Activated T-helper 17 cell treated with anti-CD3 and anti-CD28 coated beads, Interleukin-2, amount 50 U/mL, for 72 hours (primary cell): ENCODE results near the gene RAB22A. TPM values are rescaled to one million over a fixed set of nuclear protein-coding genes. Genes with fewer than 3 reads are reported as not detected.
"Not testable (repeated sequence)": the region's sequence is repeated elsewhere in the genome, so short reads cannot be mapped to it uniquely, and the experiment has no call there.

Experiments used
- ATAC-seq: fragments of 150-1000 bp; cut with Tn5 transposase; replicated peaks from 2 replicates; pipeline ENCODE4 v1.10.0; 2021; ENCODE audit warnings: mild to moderate bottlenecking, moderate library complexity
- H3K27ac Mint-ChIP-seq: one replicate; pipeline ENCODE4 v1.8.0; 2022; ENCODE audit warnings: mixed read lengths
- H3K27me3 Mint-ChIP-seq: one replicate; pipeline ENCODE4 v1.8.0; 2022; ENCODE audit warnings: mixed read lengths
- H3K36me3 Mint-ChIP-seq: one replicate; pipeline ENCODE4 v1.8.0; 2022; ENCODE audit warnings: low read depth, mild to moderate bottlenecking, mixed read lengths
- H3K4me1 Mint-ChIP-seq: one replicate; pipeline ENCODE4 v1.8.0; 2022; ENCODE audit warnings: mixed read lengths
- H3K4me3 Mint-ChIP-seq: one replicate; pipeline ENCODE4 v1.8.0; 2022; ENCODE audit warnings: mild to moderate bottlenecking, mixed read lengths
- H3K9me3 Mint-ChIP-seq: one replicate; pipeline ENCODE4 v1.8.0; 2022; ENCODE audit warnings: mixed read lengths
- total RNA-seq, 2 donors: library from RNA; stranded (reverse); gene quantifications; one replicate each; pipeline ENCODE4 v1.2.3, GENCODE V29; 2022

Gene RAB22A
- total RNA-seq, 2 donors from 2014 or later = 11.6 to 12.8 TPM

DNA sequence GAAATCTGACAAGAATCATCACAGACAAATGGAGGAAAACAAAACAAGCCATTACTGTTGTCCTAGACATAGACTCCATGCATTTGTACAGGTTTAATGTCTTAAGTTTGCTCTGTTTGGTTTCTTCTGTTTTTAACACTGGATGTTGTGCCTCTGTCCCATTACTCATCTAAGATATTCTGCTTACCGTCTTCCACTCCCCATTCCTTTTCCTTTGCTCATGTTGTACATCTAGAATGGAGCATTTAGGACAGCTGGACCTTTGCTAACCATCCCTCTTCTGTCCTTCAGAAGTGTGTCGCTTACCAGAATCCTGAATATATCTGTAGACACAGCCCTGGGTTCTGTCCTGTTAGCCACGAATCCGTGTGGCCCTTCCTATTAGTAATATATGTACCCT, 35.2 kb downstream of the RAB22A start:
- peaks cover 75% of the 10 kb centered on the region for H3K36me3 Mint-ChIP-seq
- no peak for ATAC-seq
- H3K27ac Mint-ChIP-seq = no peak overlapping the region
- no peaks in the 10 kb centered on the region for H3K27me3 Mint-ChIP-seq
- peaks cover 24% of the 10 kb centered on the region for H3K4me1 Mint-ChIP-seq
- no peak overlapping the region for H3K4me3 Mint-ChIP-seq
- peaks cover 8% of the 10 kb centered on the region for H3K9me3 Mint-ChIP-seq

DNA sequence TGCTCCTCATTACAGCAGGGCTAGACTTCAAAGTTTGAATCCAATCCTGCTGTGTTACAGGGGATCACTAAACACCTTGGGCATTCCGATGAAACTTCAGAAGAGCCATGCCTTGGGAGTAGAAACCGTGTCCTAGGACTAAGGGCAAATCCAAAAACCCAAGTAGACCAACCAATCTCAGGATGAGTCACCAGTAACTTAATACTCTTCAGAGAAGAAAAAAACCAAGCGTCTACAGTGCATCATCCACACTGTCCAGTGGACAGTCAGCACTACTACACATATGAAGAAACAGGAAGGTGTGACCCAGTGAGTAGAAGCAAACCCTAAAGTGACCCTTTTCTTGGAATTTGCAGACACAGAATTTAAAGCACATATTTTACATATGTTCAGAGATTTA, 40.1 kb downstream of the RAB22A start:
- ATAC-seq = peak; percentile 50
- Mint-ChIP-seq H3K36me3 (peaks cover 89% of the 10 kb centered on the region), H3K4me1 (peaks cover 11% of the 10 kb centered on the region), H3K4me3 (no peak overlapping the region), H3K9me3 (no peaks in the 10 kb centered on the region), H3K27ac (peak overlapping the region; percentile 51), H3K27me3 (no peaks in the 10 kb centered on the region)

DNA sequence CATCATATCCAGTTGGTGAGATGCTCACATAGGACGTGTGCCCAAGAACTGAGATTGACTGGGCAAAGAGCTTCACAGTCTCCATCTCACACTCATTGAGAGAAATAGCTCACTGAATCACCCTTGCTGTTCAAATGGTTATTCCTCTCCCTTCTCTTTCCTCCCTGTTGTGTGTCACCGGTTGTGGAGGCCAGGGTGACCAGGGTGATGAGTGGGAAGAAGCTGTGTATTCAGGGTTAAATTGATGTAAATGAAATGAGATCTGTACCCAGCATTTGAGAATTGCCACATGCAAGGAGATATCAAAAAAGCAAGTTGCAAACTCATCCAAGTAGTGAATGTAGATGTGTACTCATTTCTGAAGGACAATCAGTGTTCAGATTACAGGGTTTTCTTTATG, 43.0 kb downstream of the RAB22A start:
- Mint-ChIP-seq H3K9me3 (no peaks in the 10 kb centered on the region), H3K4me1 (no peaks in the 10 kb centered on the region), H3K4me3 (no peak overlapping the region), H3K27ac (peak overlapping the region; percentile 26), H3K36me3 (peaks cover 88% of the 10 kb centered on the region), H3K27me3 (no peaks in the 10 kb centered on the region)
- peak; percentile 91 for ATAC-seq

DNA sequence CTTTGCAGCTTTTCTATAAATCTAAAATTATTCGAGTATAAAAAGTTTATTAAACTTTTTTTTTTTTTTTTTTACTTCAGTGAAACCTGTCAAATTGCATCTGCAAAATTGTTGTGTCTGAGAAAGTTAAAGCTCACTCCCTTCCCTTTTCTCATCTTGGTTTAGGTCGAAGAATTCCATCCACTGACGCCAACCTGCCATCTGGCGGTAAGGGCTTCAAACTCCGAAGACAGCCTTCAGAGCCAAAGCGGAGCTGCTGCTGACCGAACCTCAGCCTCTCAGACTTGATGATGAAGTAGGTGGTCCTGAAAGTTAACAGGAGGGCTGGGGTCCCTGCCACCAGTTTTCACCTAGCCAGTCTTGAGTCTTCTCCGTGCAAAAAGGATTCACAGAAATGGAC, 49.9 kb downstream of the RAB22A start:
- ATAC-seq = no peak
- Mint-ChIP-seq H3K4me1 (no peaks in the 10 kb centered on the region), H3K4me3 (no peak overlapping the region), H3K27ac (peak overlapping the region; percentile 4), H3K27me3 (no peaks in the 10 kb centered on the region), H3K9me3 (no peaks in the 10 kb centered on the region), H3K36me3 (peaks cover 97% of the 10 kb centered on the region)

DNA sequence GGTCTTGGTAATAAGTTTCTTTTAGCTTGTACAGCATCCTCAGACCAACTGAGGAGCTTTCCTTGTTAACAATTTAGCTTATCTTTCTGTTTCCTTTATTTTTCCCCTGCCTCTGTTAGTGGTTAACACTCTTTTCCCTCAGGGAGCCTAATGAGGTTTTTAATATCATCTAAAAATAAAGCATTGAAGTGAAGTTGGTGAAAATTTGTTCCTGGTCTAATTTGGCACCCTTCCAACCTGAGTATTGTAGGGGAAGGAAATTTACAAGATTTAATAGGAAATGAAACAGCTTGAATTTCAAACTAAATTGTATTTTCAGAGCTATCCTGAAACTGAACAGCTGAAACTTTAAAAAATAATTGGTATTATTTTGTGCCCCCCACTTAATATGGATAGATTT, 51.4 kb downstream of the RAB22A start:
- no peak overlapping the region for H3K27ac Mint-ChIP-seq
- no peak for ATAC-seq
- no peaks in the 10 kb centered on the region for H3K9me3 Mint-ChIP-seq
- H3K4me3 Mint-ChIP-seq = no peak overlapping the region
- H3K36me3 Mint-ChIP-seq = peaks cover 91% of the 10 kb centered on the region
- H3K4me1 Mint-ChIP-seq = no peaks in the 10 kb centered on the region
- H3K27me3 Mint-ChIP-seq = no peaks in the 10 kb centered on the region

DNA sequence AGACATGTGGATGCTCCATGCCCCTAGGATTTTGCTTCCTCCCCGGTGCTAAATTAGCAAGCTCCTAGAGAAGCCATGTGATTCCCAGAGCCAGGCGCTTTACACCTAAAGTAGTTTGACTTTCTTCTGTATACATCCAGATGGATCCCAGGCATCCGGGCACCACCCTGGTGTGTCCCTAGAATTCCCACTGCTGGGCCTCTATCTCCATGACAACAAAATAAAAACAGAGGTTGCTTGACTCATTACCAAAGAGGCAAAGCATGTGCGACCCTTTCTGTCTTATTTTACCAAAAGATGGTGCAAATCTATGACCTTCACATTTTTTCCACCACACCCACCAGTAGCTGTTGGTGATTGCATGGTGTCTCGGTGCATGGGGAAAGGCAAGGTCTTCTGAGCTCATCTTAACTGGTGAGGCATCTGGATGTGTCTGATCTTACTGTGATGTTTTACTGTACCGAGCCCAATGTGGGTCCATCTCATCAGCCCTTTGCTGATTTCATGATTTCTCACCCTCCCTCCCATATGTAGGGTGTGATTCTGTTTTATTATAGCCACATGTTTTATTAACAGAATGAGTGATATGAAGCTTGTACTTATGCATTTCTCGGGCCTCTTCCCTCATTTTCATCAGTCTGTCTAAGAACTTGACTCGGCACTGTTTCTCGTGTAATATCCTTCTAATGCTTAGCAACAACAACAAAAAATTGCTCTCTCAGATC, 52.1 kb downstream of the RAB22A start:
- no peaks in the 10 kb centered on the region for H3K9me3 Mint-ChIP-seq
- H3K4me3 Mint-ChIP-seq = no peak overlapping the region
- no peaks in the 10 kb centered on the region for H3K4me1 Mint-ChIP-seq
- peaks cover 92% of the 10 kb centered on the region for H3K36me3 Mint-ChIP-seq
- H3K27ac Mint-ChIP-seq = no peak overlapping the region
- no peak for ATAC-seq
- H3K27me3 Mint-ChIP-seq = no peaks in the 10 kb centered on the region

DNA sequence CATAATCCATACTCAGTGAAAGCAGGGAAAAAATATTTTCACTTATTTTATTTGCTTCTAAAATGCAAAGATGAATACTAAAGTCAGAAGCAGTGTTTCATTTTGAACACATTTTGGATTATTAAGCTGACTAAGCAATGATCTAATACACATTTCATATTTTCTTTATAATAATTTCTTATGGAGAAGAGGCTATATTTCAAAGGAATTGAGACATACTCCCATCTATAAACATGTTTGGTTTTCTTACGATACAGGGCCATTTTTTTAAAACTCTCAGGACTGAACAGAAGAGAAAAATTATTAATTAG, 52.6 kb downstream of the RAB22A start:
- Mint-ChIP-seq H3K4me3 (no peak overlapping the region), H3K27me3 (no peaks in the 10 kb centered on the region), H3K27ac (no peak overlapping the region), H3K9me3 (no peaks in the 10 kb centered on the region), H3K36me3 (peaks cover 86% of the 10 kb centered on the region), H3K4me1 (no peaks in the 10 kb centered on the region)
- no peak for ATAC-seq

DNA sequence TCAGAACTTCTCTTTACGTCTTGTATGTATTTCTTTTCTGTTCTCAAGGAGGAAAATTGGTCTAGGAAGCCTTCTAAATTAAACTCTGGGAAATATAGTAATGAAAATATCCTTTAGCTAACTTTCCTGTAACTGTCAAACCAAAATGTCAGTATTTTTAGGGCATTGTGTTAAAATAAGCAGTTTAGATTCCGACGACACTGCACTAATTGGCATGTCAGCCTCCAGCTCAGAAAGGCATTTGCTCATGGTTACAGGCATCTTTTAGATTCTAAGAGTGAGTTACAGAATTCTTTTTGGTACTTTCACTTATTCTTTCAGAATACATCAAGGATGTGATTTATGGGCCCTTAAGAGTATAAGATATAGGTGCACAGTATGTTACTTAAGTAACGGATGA, 53.5 kb downstream of the RAB22A start:
- peaks cover 78% of the 10 kb centered on the region for H3K36me3 Mint-ChIP-seq
- H3K4me3 Mint-ChIP-seq = no peak overlapping the region
- no peaks in the 10 kb centered on the region for H3K4me1 Mint-ChIP-seq
- no peaks in the 10 kb centered on the region for H3K9me3 Mint-ChIP-seq
- H3K27ac Mint-ChIP-seq = no peak overlapping the region
- no peaks in the 10 kb centered on the region for H3K27me3 Mint-ChIP-seq
- no peak for ATAC-seq

DNA sequence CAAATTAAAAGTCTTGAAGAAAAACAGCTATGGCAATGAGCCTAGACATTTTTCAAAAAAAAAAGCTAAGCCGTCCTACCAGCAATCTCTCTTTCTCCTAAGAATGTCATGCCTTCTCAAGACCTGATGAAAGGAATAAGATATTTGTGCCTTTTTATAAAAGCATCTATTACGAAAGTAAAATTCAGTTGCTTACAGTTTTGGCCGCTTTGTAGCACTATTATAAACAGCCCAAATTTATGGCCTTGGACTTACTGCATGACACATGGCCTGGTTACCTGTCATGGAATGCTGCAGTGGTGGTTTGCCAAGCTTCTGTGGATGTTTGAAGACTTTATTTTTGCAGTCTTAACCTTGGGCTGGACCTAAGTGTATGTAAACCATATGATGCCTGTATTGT, 57.4 kb downstream of the RAB22A start:
- H3K9me3 Mint-ChIP-seq = no peaks in the 10 kb centered on the region
- no peak for ATAC-seq
- H3K27me3 Mint-ChIP-seq = no peaks in the 10 kb centered on the region
- H3K4me1 Mint-ChIP-seq = no peaks in the 10 kb centered on the region
- peaks cover 41% of the 10 kb centered on the region for H3K36me3 Mint-ChIP-seq
- H3K4me3 Mint-ChIP-seq = no peak overlapping the region
- no peak overlapping the region for H3K27ac Mint-ChIP-seq

DNA sequence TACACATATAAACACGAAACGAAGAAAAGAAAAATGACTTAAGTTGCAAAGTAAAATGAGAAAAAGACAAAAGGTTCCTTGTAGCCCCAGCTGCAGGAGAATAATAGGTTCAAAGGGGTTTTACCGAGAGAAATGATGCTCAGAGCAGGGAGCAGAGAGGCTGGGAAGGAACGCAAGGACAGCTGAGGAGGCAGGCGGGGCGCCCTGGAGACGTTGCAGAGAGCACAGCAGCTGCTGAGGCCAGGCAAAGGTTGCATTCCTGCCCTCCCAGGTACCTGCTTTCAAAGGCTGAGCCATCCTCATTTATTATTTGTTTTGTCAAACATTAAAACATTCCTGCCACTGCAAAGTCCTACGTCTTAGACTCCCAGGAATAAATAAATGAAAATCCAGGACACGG, 63.3 kb downstream of the RAB22A start:
- Mint-ChIP-seq H3K27ac (no peak overlapping the region), H3K27me3 (peaks cover 11% of the 10 kb centered on the region), H3K36me3 (no peaks in the 10 kb centered on the region), H3K4me1 (no peaks in the 10 kb centered on the region), H3K9me3 (no peaks in the 10 kb centered on the region), H3K4me3 (no peak overlapping the region)
- no peak for ATAC-seq

DNA sequence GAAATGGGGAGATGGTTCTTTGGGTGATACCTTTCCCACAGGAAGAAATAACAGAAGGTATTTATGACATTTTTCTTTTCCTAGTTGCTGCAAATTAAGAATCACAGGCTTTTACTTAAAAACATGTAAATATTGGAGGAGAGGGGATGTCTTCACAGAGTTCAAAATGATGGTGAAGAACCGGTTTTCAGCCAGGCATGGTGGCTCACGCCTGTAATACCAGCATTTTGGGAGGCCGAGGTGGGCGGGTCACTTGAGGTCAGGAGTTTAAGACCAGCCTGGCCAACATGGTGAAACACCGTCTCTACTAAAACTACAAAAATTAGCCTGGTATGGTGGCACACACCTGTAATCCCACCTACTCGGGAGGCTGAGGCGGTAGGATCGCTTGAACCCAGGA, 63.8 kb downstream of the RAB22A start:
- H3K4me3 Mint-ChIP-seq, H3K36me3 Mint-ChIP-seq, H3K9me3 Mint-ChIP-seq, ATAC-seq, H3K4me1 Mint-ChIP-seq, H3K27ac Mint-ChIP-seq: not testable (repeated sequence)
- H3K27me3 Mint-ChIP-seq = peaks cover 16% of the 10 kb centered on the region

DNA sequence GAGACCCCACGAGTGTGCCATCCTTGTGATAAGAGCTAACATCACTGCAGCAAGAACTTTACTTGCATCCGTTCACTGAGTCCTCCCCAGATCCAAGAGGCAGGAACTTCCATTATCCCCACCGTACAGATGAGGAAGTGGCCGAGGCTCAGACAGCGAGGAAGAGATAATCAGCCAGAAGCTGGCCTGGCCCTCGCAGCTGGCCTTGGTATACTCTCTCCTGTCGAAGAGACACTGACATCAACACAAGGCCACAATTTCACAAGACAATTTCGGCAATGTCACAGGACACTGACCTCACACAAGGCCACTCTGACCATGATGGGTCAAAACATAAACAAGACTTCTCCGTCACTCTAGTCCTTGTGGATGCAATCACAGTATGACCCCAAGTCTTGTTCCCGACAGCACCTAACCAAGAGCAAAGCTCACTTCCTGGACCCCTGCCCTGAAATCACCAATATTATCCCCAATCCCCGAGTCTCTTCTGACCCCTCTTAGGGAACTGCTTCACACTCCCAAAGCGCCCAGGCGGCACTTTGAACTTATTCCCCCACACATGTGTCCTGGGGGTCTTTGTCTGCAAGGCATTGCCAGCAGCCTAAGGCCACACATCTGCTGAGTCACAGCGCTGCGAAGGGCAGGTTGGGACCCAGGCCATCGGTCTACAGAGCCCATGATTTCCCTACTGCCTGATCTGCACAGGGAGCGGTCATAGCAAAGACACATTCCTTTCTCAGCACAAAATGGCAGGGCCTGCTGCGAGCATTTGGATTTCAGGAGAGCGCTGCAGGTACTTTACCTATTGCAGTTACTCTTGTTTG, 64.7 kb downstream of the RAB22A start:
- no peaks in the 10 kb centered on the region for H3K9me3 Mint-ChIP-seq
- H3K4me3 Mint-ChIP-seq = no peak overlapping the region
- H3K27ac Mint-ChIP-seq = peak overlapping the region; percentile 49
- H3K36me3 Mint-ChIP-seq = no peaks in the 10 kb centered on the region
- peaks cover 21% of the 10 kb centered on the region for H3K27me3 Mint-ChIP-seq
- H3K4me1 Mint-ChIP-seq = no peaks in the 10 kb centered on the region
- no peak for ATAC-seq

DNA sequence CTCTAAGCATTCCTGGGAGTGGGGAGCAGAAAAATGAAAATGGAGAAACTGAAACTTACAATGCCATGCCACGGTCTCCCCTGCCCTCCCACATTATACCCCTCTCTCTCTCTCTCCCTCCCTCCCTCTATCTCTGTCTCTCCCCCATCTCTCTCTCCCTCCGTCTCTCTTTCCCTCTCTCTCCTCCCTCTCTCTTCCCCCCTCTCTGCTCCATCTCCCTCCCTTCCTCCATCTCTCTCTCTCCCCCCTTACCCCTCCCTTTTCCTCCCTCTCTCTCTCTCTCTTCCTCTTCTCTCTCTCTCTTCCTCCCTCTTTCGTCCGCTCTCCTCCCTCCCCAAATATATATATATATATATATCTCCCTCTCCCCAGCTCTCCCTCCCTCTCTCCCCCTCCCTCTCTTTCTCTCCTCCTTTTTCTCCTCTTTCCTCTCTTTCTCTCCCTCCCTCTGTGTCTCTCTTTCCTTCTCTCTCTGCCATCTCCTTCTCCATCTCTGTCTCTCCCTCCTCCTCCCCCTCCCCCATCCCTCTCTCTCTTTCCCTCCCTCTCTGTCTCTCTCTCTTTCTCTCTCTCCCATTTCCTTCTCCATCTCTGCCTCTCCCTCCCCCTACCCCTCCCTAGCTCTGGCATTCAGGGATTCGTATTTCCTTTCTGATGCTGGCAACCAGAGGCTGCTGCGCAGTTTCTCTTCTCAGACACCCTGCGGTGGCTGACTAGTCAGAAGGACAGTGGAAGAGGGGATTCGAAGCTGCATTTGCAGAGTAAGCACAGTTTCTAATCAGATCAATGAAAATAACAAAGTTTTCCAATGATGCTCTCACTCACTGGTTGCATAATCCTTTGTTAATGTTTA, 65.6 kb downstream of the RAB22A start:
- no peaks in the 10 kb centered on the region for H3K36me3 Mint-ChIP-seq

DNA sequence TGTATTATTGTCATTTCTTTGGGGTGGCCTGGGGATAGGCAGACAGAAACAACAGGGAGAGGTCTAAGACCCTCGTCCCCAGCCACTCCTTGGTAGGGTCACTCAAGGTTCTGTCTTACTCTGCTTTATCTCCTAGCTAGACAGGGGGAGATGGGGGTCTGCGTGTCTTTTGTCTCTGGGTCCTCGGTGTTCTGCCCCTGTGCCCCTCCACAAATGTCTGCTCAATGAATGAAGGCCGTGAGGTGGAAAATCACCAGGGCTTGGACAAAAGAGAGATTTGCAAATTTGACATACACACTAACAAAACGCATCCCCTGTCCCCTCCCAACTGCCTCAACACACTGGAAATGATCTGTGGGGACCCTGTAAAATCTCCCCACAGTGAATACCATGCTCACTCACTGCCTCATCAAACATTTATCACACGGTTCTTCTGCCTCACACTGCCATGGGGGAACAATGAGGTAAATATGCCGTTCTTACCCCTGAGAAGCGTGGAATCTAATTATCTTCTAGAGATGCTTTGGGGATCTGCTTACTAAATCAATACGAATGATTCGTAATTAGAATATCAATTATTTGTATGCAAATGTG, 66.3 kb downstream of the RAB22A start:
- Mint-ChIP-seq H3K27ac (peak overlapping the region; percentile 29), H3K4me1 (no peaks in the 10 kb centered on the region), H3K36me3 (no peaks in the 10 kb centered on the region), H3K4me3 (no peak overlapping the region), H3K9me3 (peaks cover 3% of the 10 kb centered on the region), H3K27me3 (peaks cover 27% of the 10 kb centered on the region)
- no peak for ATAC-seq

More for the DNA sequence above, 65.6 kb downstream of the RAB22A start:
- ATAC-seq = no peak
- Mint-ChIP-seq H3K9me3 (no peaks in the 10 kb centered on the region), H3K4me1 (no peaks in the 10 kb centered on the region), H3K27ac (peak overlapping the region; percentile 49), H3K4me3 (no peak overlapping the region), H3K27me3 (peaks cover 25% of the 10 kb centered on the region)
